HepG2 (cell line): ENCODE results near the gene P4HB. TPM values are rescaled to one million over a fixed set of nuclear protein-coding genes. Genes with fewer than 3 reads are reported as not detected.

ENCODE experiments used
- AKAP8 ChIP-seq: sonication (generic); formaldehyde crosslinking; IDR thresholded peaks from 2 replicates; pipeline ENCODE4 v1.5.1; 2020; ENCODE audit warnings: mild to moderate bottlenecking, missing genetic modification reagents
- EED ChIP-seq: sonication (generic); formaldehyde crosslinking; IDR thresholded peaks from 2 replicates; pipeline ENCODE4 v1.5.0; 2020; ENCODE audit warnings: mild to moderate bottlenecking, missing genetic modification reagents
- HMG20B ChIP-seq: conservative IDR thresholded peaks from 2 replicates; pipeline ENCODE4 v1.6.1; 2016; ENCODE audit warnings: missing genetic modification reagents, missing compliant biosample characterization
- KLF12 ChIP-seq: sonication (generic); formaldehyde crosslinking; IDR thresholded peaks from 2 replicates; pipeline ENCODE4 v1.4.0; 2020; ENCODE audit warnings: missing genetic modification reagents, borderline replicate concordance
- POLR2AphosphoS5 ChIP-seq: IDR thresholded peaks from 2 replicates; pipeline ENCODE4 v1.6.1; 2012; ENCODE audit warnings: low read depth, low read length
- PRMT3 ChIP-seq: sonication (generic); formaldehyde crosslinking; IDR thresholded peaks from 2 replicates; pipeline ENCODE4 v1.8.1; 2022; ENCODE audit warnings: low read depth, mild to moderate bottlenecking, moderate library complexity, missing genetic modification reagents, borderline replicate concordance
- RBFOX2 ChIP-seq: fragments of 200-400 bp; formaldehyde crosslinking; IDR thresholded peaks from 2 replicates; pipeline ENCODE4 v1.6.1; 2017; ENCODE audit warnings: low read depth, mild to moderate bottlenecking, low read length
- TEAD2 ChIP-seq: sonication (generic); formaldehyde crosslinking; IDR thresholded peaks from 2 replicates; pipeline ENCODE4 v1.9.0; 2021; ENCODE audit warnings: missing genetic modification reagents
- ZNF121 ChIP-seq: sonication (generic); formaldehyde crosslinking; IDR thresholded peaks from 2 replicates; pipeline ENCODE4 v1.5.0; 2020; ENCODE audit warnings: mild to moderate bottlenecking, missing genetic modification reagents
- ZNF619 ChIP-seq: sonication (generic); formaldehyde crosslinking; IDR thresholded peaks from 2 replicates; pipeline ENCODE4 v1.4.0; 2020; ENCODE audit warnings: mild to moderate bottlenecking, missing genetic modification reagents
- ZNF678 ChIP-seq: sonication (generic); formaldehyde crosslinking; IDR thresholded peaks from 2 replicates; pipeline ENCODE4 v1.4.0; 2020; ENCODE audit warnings: mild to moderate bottlenecking, missing genetic modification reagents
- ZNF709 ChIP-seq: sonication (generic); formaldehyde crosslinking; IDR thresholded peaks from 2 replicates; pipeline ENCODE4 v1.5.0; 2020; ENCODE audit warnings: mild to moderate bottlenecking, missing genetic modification reagents
- polyA plus RNA-seq, 8 experiments: library from polyadenylated mRNA; depleted of rRNA in 3 of 8; stranded (reverse) in 7 of 8; unstranded in 1 of 8; fragments of >200 nt; fragmentation: Illumina TruSeq in 4 of 8; extraction: Trizol in 4 of 8; gene quantifications; 2 replicates each; pipeline versions ENCODE4 v1.2.1 to v1.2.3, GENCODE V29; 2011 to 2016; ENCODE audit warnings: low read depth in 4 of 8, missing spikeins in 1 of 8, mixed read lengths in 1 of 8; ENCODE audit not compliant: insufficient read depth in 1 of 8
- total RNA-seq, 5 experiments: library from RNA; depleted of rRNA; stranded (reverse); fragments of >200 nt; fragmentation: Illumina TruSeq; extraction: Trizol; gene quantifications; 2 replicates each; pipeline ENCODE4 v1.2.3, GENCODE V29; 2016; ENCODE audit warnings: low read depth in 1 of 5
- TF ChIP-seq, protein P1 (sequence below): sonication (generic); formaldehyde crosslinking; IDR thresholded peaks from 2 replicates; pipeline ENCODE4 v1.4.0; 2020; ENCODE audit warnings: mild to moderate bottlenecking, missing genetic modification reagents
- TF ChIP-seq, protein P2 (sequence below): sonication (generic); formaldehyde crosslinking; IDR thresholded peaks from 2 replicates; pipeline ENCODE4 v1.5.1; 2020; ENCODE audit warnings: mild to moderate bottlenecking, moderate library complexity, missing genetic modification reagents
- TF ChIP-seq, protein P3 (sequence below): conservative IDR thresholded peaks from 2 replicates; pipeline ENCODE4 v1.6.1; 2018; ENCODE audit warnings: missing genetic modification reagents
- TF ChIP-seq, protein P4 (sequence below): sonication (generic); formaldehyde crosslinking; IDR thresholded peaks from 2 replicates; pipeline ENCODE4 v1.5.0; 2020; ENCODE audit warnings: missing genetic modification reagents

The P4HB gene
- total and polyA plus RNA-seq, 2 of the 13 experiments (the other 11 are each of a cell fraction or from before 2014, with no cell fraction given), result 185 to 782 TPM

GRCh38 chr17:81907219-81908145, 47.1 kb upstream of the P4HB start (continued):
- TF ChIP-seq, protein P1, sequence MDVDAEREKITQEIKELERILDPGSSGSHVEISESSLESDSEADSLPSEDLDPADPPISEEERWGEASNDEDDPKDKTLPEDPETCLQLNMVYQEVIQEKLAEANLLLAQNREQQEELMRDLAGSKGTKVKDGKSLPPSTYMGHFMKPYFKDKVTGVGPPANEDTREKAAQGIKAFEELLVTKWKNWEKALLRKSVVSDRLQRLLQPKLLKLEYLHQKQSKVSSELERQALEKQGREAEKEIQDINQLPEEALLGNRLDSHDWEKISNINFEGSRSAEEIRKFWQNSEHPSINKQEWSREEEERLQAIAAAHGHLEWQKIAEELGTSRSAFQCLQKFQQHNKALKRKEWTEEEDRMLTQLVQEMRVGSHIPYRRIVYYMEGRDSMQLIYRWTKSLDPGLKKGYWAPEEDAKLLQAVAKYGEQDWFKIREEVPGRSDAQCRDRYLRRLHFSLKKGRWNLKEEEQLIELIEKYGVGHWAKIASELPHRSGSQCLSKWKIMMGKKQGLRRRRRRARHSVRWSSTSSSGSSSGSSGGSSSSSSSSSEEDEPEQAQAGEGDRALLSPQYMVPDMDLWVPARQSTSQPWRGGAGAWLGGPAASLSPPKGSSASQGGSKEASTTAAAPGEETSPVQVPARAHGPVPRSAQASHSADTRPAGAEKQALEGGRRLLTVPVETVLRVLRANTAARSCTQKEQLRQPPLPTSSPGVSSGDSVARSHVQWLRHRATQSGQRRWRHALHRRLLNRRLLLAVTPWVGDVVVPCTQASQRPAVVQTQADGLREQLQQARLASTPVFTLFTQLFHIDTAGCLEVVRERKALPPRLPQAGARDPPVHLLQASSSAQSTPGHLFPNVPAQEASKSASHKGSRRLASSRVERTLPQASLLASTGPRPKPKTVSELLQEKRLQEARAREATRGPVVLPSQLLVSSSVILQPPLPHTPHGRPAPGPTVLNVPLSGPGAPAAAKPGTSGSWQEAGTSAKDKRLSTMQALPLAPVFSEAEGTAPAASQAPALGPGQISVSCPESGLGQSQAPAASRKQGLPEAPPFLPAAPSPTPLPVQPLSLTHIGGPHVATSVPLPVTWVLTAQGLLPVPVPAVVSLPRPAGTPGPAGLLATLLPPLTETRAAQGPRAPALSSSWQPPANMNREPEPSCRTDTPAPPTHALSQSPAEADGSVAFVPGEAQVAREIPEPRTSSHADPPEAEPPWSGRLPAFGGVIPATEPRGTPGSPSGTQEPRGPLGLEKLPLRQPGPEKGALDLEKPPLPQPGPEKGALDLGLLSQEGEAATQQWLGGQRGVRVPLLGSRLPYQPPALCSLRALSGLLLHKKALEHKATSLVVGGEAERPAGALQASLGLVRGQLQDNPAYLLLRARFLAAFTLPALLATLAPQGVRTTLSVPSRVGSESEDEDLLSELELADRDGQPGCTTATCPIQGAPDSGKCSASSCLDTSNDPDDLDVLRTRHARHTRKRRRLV (CRISPR knock-in tag), result no peak
- TF ChIP-seq ZNF678 (no peak), ZNF121 (no peak), RBFOX2 (peak; percentile 65), KLF12 (CRISPR knock-in tag) (no peak), POLR2AphosphoS5 (peak; percentile 10), ZNF709 (CRISPR knock-in tag) (no peak), AKAP8 (CRISPR knock-in tag) (no peak), EED (0 out of 2 replicates have a peak, but pooled peaks have one; percentile 74), HMG20B (CRISPR knock-in tag) (no peak), PRMT3 (CRISPR knock-in tag) (0 out of 2 replicates have a peak, but pooled peaks have one; percentile 26), ZNF619 (no peak), TEAD2 (CRISPR knock-in tag) (no peak)
- TF ChIP-seq, protein P2, sequence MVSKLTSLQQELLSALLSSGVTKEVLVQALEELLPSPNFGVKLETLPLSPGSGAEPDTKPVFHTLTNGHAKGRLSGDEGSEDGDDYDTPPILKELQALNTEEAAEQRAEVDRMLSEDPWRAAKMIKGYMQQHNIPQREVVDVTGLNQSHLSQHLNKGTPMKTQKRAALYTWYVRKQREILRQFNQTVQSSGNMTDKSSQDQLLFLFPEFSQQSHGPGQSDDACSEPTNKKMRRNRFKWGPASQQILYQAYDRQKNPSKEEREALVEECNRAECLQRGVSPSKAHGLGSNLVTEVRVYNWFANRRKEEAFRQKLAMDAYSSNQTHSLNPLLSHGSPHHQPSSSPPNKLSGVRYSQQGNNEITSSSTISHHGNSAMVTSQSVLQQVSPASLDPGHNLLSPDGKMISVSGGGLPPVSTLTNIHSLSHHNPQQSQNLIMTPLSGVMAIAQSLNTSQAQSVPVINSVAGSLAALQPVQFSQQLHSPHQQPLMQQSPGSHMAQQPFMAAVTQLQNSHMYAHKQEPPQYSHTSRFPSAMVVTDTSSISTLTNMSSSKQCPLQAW, result no peak
- TF ChIP-seq, protein P3, sequence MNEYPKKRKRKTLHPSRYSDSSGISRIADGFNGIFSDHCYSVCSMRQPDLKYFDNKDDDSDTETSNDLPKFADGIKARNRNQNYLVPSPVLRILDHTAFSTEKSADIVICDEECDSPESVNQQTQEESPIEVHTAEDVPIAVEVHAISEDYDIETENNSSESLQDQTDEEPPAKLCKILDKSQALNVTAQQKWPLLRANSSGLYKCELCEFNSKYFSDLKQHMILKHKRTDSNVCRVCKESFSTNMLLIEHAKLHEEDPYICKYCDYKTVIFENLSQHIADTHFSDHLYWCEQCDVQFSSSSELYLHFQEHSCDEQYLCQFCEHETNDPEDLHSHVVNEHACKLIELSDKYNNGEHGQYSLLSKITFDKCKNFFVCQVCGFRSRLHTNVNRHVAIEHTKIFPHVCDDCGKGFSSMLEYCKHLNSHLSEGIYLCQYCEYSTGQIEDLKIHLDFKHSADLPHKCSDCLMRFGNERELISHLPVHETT (CRISPR knock-in tag), result no peak
- TF ChIP-seq, protein P4, sequence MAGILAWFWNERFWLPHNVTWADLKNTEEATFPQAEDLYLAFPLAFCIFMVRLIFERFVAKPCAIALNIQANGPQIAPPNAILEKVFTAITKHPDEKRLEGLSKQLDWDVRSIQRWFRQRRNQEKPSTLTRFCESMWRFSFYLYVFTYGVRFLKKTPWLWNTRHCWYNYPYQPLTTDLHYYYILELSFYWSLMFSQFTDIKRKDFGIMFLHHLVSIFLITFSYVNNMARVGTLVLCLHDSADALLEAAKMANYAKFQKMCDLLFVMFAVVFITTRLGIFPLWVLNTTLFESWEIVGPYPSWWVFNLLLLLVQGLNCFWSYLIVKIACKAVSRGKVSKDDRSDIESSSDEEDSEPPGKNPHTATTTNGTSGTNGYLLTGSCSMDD, result no peak
